ENCODE data around the gene PRR18. TPM values are rescaled to one million over a fixed set of nuclear protein-coding genes. Genes with fewer than 3 reads are reported as not detected.

PRR18 gene
- total RNA-seq, 1 experiment from 2014 or later = not detected

DNA sequence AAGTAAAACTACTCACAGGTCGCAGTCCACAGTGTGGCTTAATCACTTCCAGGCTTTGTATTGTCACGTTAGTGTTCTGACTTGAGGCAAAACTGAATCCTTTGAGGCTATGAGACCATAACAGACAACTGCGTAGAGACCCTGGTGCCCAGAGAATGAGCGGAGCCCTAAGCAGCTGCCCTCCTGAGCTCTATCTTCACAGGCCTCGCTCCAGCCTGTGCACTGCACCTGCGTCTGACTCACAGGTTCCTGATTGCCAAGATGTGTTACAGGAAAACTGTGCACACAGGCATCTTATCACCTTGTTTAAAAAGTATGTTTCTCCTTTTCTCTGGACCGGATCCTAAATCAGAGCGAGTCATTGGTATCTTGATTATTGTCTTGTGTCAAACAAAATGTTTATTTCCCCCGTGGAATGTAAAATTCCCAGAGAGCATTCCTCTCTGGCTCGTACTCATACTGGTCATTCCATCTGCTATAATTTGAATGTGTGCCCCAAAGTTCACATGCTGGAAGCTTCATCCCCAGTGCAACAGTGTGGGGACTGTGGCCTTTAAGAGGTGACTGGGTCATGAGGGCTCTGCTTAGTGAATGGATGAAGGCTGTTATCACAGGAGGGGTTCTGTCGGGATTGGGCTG lies 25.7 kb downstream of the PRR18 start:
- no peaks in the 10 kb centered on the region for H3F3A ChIP-seq (ENCODE audit: insufficient read depth, low read depth)
- H3K4me3 ChIP-seq = no peak overlapping the region
- H3K9me2 ChIP-seq (ENCODE audit: insufficient read depth) = no peaks in the 10 kb centered on the region
- intact Hi-C loops (cut with micrococcal nuclease; ENCODE audit: unreplicated experiment) = no loop called here
- no peaks in the 10 kb centered on the region for H3K9me3 ChIP-seq (ENCODE audit: insufficient read depth, low read depth)
- no peak for DNase-seq
- no peak for TF ChIP-seq EZH2 (IDR thresholded peaks at IDR 0.05; ENCODE audit: low read depth)
- peaks cover 46% of the 10 kb centered on the region for H3K27me3 ChIP-seq (ENCODE audit: insufficient read depth, low read depth)
- H3K79me2 ChIP-seq (ENCODE audit: low read depth) = no peaks in the 10 kb centered on the region
- POLR2A ChIA-PET (ENCODE audit: unreplicated experiment) = no interaction called here
- no peak overlapping the region for H3K4me2 ChIP-seq
- no TSS peak for BruUV-seq (replicated peaks)
- CTCF ChIA-PET = no interaction called here
- H3K27ac ChIP-seq = no peak overlapping the region
- H3K36me3 ChIP-seq (ENCODE audit: low read depth) = no peaks in the 10 kb centered on the region
- H2AFZ ChIP-seq = no peak overlapping the region
- no peaks in the 10 kb centered on the region for H3K4me1 ChIP-seq (replicated peaks; ENCODE audit: insufficient read depth)
- no peaks in the 10 kb centered on the region for H4K20me1 ChIP-seq (ENCODE audit: insufficient read depth)

GRCh38 chr6:166281104-166281503 lies 27.1 kb downstream of the PRR18 start:
- H3K4me2 ChIP-seq = no peak overlapping the region
- peaks cover 46% of the 10 kb centered on the region for H3K27me3 ChIP-seq (ENCODE audit: insufficient read depth, low read depth)
- H3K9me2 ChIP-seq (ENCODE audit: insufficient read depth) = no peaks in the 10 kb centered on the region
- TF ChIP-seq CTCF (conservative IDR thresholded peaks at IDR 0.05) = no peak
- no peak for TF ChIP-seq EZH2 (IDR thresholded peaks at IDR 0.05; ENCODE audit: low read depth)
- ChIA-PET POLR2A (ENCODE audit: unreplicated experiment) (no interaction called here), CTCF (interaction anchor here (0.6 kb wide), 1 partner anchor 158 kb away, joined by 3 read pairs; no protein-coding TSS in a partner anchor)
- H3K79me2 ChIP-seq (ENCODE audit: low read depth) = no peaks in the 10 kb centered on the region
- H3K27ac ChIP-seq = no peak overlapping the region
- H2AFZ ChIP-seq = no peak overlapping the region
- no peak for DNase-seq
- no TSS peak for BruUV-seq (replicated peaks)
- H3K4me1 ChIP-seq (replicated peaks; ENCODE audit: insufficient read depth) = no peaks in the 10 kb centered on the region
- no peaks in the 10 kb centered on the region for H3K9me3 ChIP-seq (ENCODE audit: insufficient read depth, low read depth)
- no peaks in the 10 kb centered on the region for H4K20me1 ChIP-seq (ENCODE audit: insufficient read depth)
- no peaks in the 10 kb centered on the region for H3F3A ChIP-seq (ENCODE audit: insufficient read depth, low read depth)
- no peaks in the 10 kb centered on the region for H3K36me3 ChIP-seq (ENCODE audit: low read depth)
- H3K4me3 ChIP-seq = no peak overlapping the region
- intact Hi-C loops (cut with micrococcal nuclease; ENCODE audit: unreplicated experiment) = no loop called here

DNA sequence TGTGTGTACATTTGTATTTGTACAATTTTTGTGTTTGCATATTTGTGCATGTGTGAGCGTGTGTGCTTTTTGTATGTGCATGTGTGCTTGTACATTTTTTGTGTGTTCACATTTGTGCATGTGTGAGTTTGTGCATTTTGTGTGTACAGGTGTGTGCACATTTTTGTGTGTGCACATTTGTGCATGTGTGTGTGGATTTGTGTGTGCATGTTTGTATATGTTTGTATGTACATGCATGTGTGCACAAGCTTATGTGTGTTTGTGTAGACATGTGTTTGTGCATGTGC lies 28.9 kb downstream of the PRR18 start:
- Histone ChIP-seq H3K4me2 (no peak overlapping the region), H3K79me2 (ENCODE audit: low read depth) (no peaks in the 10 kb centered on the region), H2AFZ (no peak overlapping the region), H3K27ac (no peak overlapping the region), H3K36me3 (ENCODE audit: low read depth) (no peaks in the 10 kb centered on the region), H3K9me3 (ENCODE audit: insufficient read depth, low read depth) (no peaks in the 10 kb centered on the region), H4K20me1 (ENCODE audit: insufficient read depth) (no peaks in the 10 kb centered on the region), H3K27me3 (ENCODE audit: insufficient read depth, low read depth) (peaks cover 36% of the 10 kb centered on the region), H3K4me1 (replicated peaks; ENCODE audit: insufficient read depth) (no peaks in the 10 kb centered on the region), H3K4me3 (no peak overlapping the region), H3F3A (ENCODE audit: insufficient read depth, low read depth) (no peaks in the 10 kb centered on the region), H3K9me2 (ENCODE audit: insufficient read depth) (no peaks in the 10 kb centered on the region)
- CTCF ChIA-PET = no interaction called here
- DNase-seq = no peak
- intact Hi-C loops (cut with micrococcal nuclease; ENCODE audit: unreplicated experiment) = loop anchor here (5.0 kb wide), 1 partner anchor 103 kb away; the partner anchor contains the start of gene MPC1
- no peak for TF ChIP-seq EZH2 (IDR thresholded peaks at IDR 0.05; ENCODE audit: low read depth)
- TF ChIP-seq CTCF (conservative IDR thresholded peaks at IDR 0.05) = no peak
- POLR2A ChIA-PET (ENCODE audit: unreplicated experiment) = no interaction called here
- no TSS peak for BruUV-seq (replicated peaks)

Data from PC-9 (cell line).